Measurements from ENCODE around the gene PRKCA. TPM values are rescaled to one million over a fixed set of nuclear protein-coding genes. Genes with fewer than 3 reads are reported as not detected.
A peak's percentile ranks its signal among the peaks of the same experiment; 100 is the strongest.

Gene PRKCA
- total RNA-seq, 1 donor from 2014 or later: 4.7 TPM

DNA sequence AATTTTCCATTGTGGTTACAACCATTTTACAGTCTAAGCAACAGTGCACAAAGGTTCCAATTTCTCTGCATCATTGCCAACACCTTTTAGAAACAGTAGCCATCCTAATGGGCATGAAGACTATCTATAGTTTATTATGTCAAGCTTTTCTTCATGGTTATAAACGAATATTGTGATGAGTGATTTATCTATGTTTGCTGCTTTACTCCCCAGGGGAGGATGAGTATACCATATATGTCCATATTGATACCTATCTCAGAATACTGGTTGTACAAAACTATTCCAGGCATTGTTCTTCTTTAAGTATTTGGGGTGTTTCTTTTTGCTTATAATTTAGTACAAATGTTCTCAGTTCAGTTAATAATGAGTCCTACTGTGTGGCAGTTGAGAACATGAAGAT lies 98.3 kb downstream of the PRKCA start:
- DNase-seq (ENCODE audit: low read depth) (no peak), FAIRE-seq (no peak)
- Histone ChIP-seq H3K36me3 (ENCODE audit: control insufficient read depth, insufficient read depth, low read length) (no peaks in the 10 kb centered on the region), H3K27me3 (ENCODE audit: control insufficient read depth, insufficient read depth, low read length) (no peaks in the 10 kb centered on the region), H3K4me3 (ENCODE audit: low read depth, low read length) (no peak overlapping the region)
- TF ChIP-seq, protein P1, sequence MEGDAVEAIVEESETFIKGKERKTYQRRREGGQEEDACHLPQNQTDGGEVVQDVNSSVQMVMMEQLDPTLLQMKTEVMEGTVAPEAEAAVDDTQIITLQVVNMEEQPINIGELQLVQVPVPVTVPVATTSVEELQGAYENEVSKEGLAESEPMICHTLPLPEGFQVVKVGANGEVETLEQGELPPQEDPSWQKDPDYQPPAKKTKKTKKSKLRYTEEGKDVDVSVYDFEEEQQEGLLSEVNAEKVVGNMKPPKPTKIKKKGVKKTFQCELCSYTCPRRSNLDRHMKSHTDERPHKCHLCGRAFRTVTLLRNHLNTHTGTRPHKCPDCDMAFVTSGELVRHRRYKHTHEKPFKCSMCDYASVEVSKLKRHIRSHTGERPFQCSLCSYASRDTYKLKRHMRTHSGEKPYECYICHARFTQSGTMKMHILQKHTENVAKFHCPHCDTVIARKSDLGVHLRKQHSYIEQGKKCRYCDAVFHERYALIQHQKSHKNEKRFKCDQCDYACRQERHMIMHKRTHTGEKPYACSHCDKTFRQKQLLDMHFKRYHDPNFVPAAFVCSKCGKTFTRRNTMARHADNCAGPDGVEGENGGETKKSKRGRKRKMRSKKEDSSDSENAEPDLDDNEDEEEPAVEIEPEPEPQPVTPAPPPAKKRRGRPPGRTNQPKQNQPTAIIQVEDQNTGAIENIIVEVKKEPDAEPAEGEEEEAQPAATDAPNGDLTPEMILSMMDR (IDR thresholded peaks at IDR 0.05; ENCODE audit: insufficient read depth, low read length, severe bottlenecking): no peak

DNA sequence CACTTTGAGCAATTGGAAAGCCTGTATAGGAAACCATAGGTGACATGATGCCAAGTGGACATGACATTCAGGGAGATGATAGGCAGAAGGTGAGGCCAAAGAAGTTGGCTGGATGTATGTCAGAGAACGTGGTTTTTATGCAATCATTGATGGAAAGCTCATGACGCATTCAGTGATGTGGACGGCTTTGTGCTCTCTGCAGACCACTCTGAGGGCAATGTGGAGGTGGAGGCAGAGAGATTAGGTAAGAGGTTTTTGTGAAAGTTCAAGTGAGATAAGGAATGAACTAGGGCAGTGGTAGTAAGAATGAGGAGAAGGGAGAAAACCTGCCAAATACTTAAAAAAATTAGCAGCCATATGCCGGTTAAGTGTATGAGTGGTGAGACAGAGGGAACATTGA lies 99.0 kb downstream of the PRKCA start:
- TF ChIP-seq, protein P1 (IDR thresholded peaks at IDR 0.05; ENCODE audit: insufficient read depth, low read length, severe bottlenecking): no peak
- H3K4me3 ChIP-seq (ENCODE audit: low read depth, low read length): no peak overlapping the region
- no peaks in the 10 kb centered on the region for H3K36me3 ChIP-seq (ENCODE audit: control insufficient read depth, insufficient read depth, low read length)
- peak; percentile 18 for FAIRE-seq
- no peak for DNase-seq (ENCODE audit: low read depth)
- H3K27me3 ChIP-seq (ENCODE audit: control insufficient read depth, insufficient read depth, low read length): no peaks in the 10 kb centered on the region

DNA sequence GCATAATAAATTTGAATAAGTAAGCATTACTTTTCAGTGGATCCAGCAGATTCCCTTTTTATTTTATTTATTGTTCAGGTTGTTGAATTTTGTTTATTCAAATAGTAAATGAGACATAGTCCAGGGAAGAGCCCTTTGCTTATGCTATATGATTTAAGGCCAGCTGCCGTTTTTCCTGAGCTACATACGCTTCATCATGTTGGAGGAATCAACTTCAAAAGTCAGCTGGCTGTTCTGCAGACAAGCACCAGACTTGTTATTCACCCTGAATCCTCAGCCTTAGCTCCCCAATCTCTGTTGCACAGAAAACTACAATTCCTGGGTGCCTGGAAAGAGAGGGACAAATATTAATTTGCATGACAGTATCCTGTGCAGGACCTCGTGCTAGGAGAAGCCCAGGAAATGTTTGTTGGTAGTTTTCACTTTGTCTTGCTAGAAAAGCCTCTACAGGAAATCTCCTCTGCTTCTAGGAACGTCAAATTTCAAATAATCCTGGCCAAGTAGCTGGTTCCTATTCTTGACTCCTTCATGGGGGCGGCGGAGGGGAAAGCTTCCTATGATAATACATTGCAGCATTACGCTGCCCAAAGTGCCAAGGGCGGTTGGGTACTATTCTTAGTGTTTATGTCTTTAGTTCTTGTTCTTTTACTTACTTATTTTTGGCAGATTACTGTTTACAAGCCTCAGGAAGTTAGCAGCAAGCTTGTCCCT lies 101.6 kb downstream of the PRKCA start:
- Histone ChIP-seq H3K27me3 (ENCODE audit: control insufficient read depth, insufficient read depth, low read length) (no peaks in the 10 kb centered on the region), H3K4me3 (ENCODE audit: low read depth, low read length) (no peak overlapping the region), H3K36me3 (ENCODE audit: control insufficient read depth, insufficient read depth, low read length) (no peaks in the 10 kb centered on the region)
- TF ChIP-seq, protein P1 (IDR thresholded peaks at IDR 0.05; ENCODE audit: insufficient read depth, low read length, severe bottlenecking): no peak
- FAIRE-seq (no peak), DNase-seq (ENCODE audit: low read depth) (no peak)

DNA sequence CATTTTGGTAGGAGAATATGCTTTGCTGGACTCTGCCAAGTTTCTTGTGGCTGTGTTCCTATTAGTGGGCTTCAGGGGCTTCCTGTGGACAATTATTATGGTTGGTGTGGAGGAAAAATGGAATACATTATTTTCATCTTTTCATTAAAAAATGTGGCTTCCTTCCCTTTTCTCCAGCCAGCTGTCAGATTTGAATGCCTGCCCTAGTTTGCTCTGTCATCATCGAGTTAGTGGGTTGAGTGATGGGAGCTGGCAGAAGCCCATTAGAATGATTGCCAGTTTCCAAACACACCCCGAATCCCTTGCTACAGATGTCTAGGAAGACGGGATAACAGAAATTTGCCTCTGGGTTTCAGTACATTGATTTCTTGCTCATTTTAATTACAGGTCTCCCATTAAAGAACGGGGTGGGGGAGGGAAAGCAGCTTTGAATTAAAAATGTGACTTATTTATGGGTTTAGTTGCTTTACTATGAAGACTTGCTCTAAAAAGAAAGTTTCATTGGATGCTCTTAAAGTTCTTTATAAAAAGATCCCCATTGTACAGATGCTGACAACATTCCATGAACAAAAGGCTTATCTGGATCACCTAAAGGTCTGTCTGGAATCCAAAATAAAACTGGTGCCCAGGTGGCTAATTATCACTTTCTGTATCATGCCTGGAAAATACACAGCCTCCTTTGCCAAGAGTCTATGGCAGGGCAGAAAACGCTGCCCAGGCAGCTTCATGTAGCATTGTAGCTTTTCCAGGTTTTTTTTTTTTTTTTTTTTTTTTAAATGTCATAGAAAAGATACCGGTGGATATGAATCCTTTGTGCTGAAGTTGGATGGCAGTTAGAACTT lies 103.6 kb downstream of the PRKCA start:
- DNase-seq (ENCODE audit: low read depth): no peak
- no peaks in the 10 kb centered on the region for H3K36me3 ChIP-seq (ENCODE audit: control insufficient read depth, insufficient read depth, low read length)
- H3K27me3 ChIP-seq (ENCODE audit: control insufficient read depth, insufficient read depth, low read length): no peaks in the 10 kb centered on the region
- no peak for FAIRE-seq
- no peak overlapping the region for H3K4me3 ChIP-seq (ENCODE audit: low read depth, low read length)
- TF ChIP-seq, protein P1 (IDR thresholded peaks at IDR 0.05; ENCODE audit: insufficient read depth, low read length, severe bottlenecking): no peak

DNA sequence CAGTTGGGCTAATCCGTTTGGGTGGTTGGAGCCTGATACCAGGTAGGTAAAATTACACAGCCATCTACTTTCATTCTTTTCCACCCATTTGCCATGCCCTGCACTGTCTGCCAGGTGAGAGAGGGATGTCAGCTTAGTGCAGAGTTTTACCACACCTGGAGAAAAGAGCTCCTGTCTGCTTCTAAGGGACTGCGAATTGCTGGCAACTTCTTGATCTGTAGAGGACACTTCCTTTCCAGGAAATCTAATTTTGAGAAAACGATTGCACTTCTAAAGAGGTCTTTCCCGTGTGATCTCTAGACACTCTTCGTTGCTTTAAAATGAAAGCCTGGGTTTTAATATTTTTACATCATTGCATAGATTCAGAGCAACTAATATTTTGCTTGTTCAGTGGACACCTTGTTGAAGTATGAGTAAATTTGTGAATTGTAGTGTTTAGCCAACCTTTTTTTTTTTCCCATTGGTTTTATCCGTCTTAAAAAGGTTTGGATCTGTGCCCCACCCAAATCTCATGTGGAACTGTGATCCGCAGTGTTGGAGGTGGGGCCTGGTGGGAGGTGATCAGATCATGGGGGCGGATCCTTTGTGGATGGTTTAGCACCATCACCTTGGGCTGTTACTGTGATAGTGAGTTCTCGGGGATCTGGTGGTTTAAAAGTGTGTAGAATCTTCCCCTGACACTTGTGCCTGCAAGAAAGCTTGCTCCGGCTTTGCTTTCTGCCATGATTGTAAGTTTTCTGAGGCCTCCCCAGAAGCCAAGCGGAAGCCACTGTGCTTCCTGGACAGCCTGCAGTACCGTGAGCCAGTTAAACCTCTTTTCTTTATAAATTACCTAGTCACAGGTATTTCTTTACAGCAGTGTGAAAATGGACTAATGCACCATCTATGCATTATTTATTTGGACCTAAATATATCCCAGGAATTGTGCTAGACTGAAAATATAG lies 104.6 kb downstream of the PRKCA start:
- no peak for DNase-seq (ENCODE audit: low read depth)
- H3K36me3 ChIP-seq (ENCODE audit: control insufficient read depth, insufficient read depth, low read length): no peaks in the 10 kb centered on the region
- no peaks in the 10 kb centered on the region for H3K27me3 ChIP-seq (ENCODE audit: control insufficient read depth, insufficient read depth, low read length)
- no peak for FAIRE-seq
- TF ChIP-seq, protein P1 (IDR thresholded peaks at IDR 0.05; ENCODE audit: insufficient read depth, low read length, severe bottlenecking): no peak
- H3K4me3 ChIP-seq (ENCODE audit: low read depth, low read length): no peak overlapping the region
